Body of pancreas (tissue), 4 donors: ENCODE results near the gene TENM3. TPM values are rescaled to one million over a fixed set of nuclear protein-coding genes. Genes with fewer than 3 reads are reported as not detected.
A peak's percentile ranks its signal among the peaks of the same experiment; 100 is the strongest.

Experiments
- ATAC-seq: fragments of 150-250 bp; one replicate; pipeline ENCODE4 v1.9.1; 2016
- DNase-seq, 4 donors: peaks; one replicate each; pipeline ENCODE4 v3.0.0-alpha.2; 2019
- H3K27ac ChIP-seq, 4 donors: fragments of 200-600 bp; sonication (generic); 1 replicate in 3 of 4; 2 replicates in 1 of 4; pipeline versions ENCODE4 v1.5.1 to v1.6.1; 2016 to 2019; ENCODE audit warnings: mild to moderate bottlenecking in 1 of 4, mixed read lengths in 1 of 4, moderate library complexity in 1 of 4
- H3K27me3 ChIP-seq, 2 donors: fragments of 200-600 bp; sonication (generic); one replicate each; pipeline ENCODE4 v1.6.0; 2016; ENCODE audit warnings: mild to moderate bottlenecking in 1 of 2
- H3K36me3 ChIP-seq, 2 donors: fragments of 200-600 bp; sonication (generic); replicated peaks in 1 of 2; 2 replicates each; pipeline ENCODE4 v1.5.1; 2016; ENCODE audit warnings: low read depth in 2 of 2; ENCODE audit not compliant: insufficient read depth in 1 of 2
- H3K4me1 ChIP-seq: fragments of 200-600 bp; sonication (generic); one replicate; pipeline ENCODE4 v1.6.0; 2016
- H3K4me3 ChIP-seq, 2 donors: fragments of 200-600 bp; sonication (generic); 1 replicate in 1 of 2; 2 replicates in 1 of 2; pipeline ENCODE4 v1.5.1; 2016 to 2019
- H3K9me3 ChIP-seq, 3 donors: fragments of 200-600 bp; sonication (generic); 1 replicate in 2 of 3; 2 replicates in 1 of 3; pipeline ENCODE4 v1.5.1; 2016
- CTCF ChIP-seq, 7 experiments: fragments of 450-650 bp in 4 of 7; fragments of 200-600 bp in 3 of 7; sonication (generic) in 3 of 7; IDR thresholded peaks; one replicate each; pipeline ENCODE4 v1.5.1; 2016 to 2019; ENCODE audit warnings: antibody characterized with exemption in 7 of 7
- POLR2A ChIP-seq, 3 donors: fragments of 450-650 bp; IDR thresholded peaks; one replicate each; pipeline ENCODE4 v1.6.1; 2016; ENCODE audit warnings: antibody characterized with exemption in 3 of 3, mild to moderate bottlenecking in 2 of 3
- WGBS, 2 donors: methylation state at CpG; one replicate each; pipeline ENCODE4 v1.1.5; 2017; 5-methylcytosine and 5-hydroxymethylcytosine counted together
- intact Hi-C: fragments of 100-400 bp; cut with DNase I; formaldehyde crosslinking; loops from one replicate; pipeline ENCODE4 v1.15.1; 2023
- total RNA-seq, 2 donors: library from RNA; depleted of rRNA; stranded (reverse); fragments of >200 nt; gene quantifications; one replicate each; pipeline ENCODE4 v1.1.0, GENCODE V29; 2016

TENM3 gene
- total RNA-seq, 2 donors from 2014 or later: 2.3 to 9.6 TPM

- WGBS, 2 donors: 1 to 4% methylated on average over 11 to 59 of the region's 113 CpGs
- H3K27ac ChIP-seq: peak overlapping the region in 3 of 4 donors; percentile 32 to 53 (median 37)
- no peaks in the 10 kb centered on the region for H3K9me3 ChIP-seq
- H3K27me3 ChIP-seq: peaks cover 0 to 7% of the 10 kb centered on the region in 2 donors
- H3K4me1 ChIP-seq: peaks cover 15% of the 10 kb centered on the region
- H3K4me3 ChIP-seq: peak overlapping the region; percentile 37 to 55
- ATAC-seq: peak; percentile 99
- no peaks in the 10 kb centered on the region for H3K36me3 ChIP-seq
- intact Hi-C loops: no loop called here
- peak; percentile 91 to 98 (median 94) for DNase-seq
- TF ChIP-seq POLR2A (IDR thresholded peaks at IDR 0.05) (peak; percentile 51 to 72 (median 57)), CTCF (IDR thresholded peaks at IDR 0.05) (no peak)
Observed at GRCh38 chr4:182448281-182449151, 205.3 kb downstream of the TENM3 start.

GRCh38 chr4:182449186-182449929 is 206.2 kb downstream of the TENM3 start:
- ATAC-seq: no peak
- H3K27ac ChIP-seq: peak overlapping the region in 3 of 4 donors; percentile 25 to 53 (median 32)
- TF ChIP-seq CTCF (IDR thresholded peaks at IDR 0.05) (no peak), POLR2A (IDR thresholded peaks at IDR 0.05) (no peak)
- H3K4me3 ChIP-seq: peak overlapping the region in 1 of 2 donors; percentile 21
- H3K27me3 ChIP-seq: peaks cover 0 to 7% of the 10 kb centered on the region in 2 donors
- H3K36me3 ChIP-seq: no peaks in the 10 kb centered on the region
- WGBS, 2 donors: 1 to 2% methylated on average over 14 to 31 of the region's 34 CpGs
- H3K9me3 ChIP-seq: no peaks in the 10 kb centered on the region
- H3K4me1 ChIP-seq: peaks cover 15% of the 10 kb centered on the region
- no peak for DNase-seq
- intact Hi-C loops: no loop called here

GRCh38 chr4:182449930-182450439 is 206.8 kb downstream of the TENM3 start:
- H3K27ac ChIP-seq: no peak overlapping the region
- no peaks in the 10 kb centered on the region for H3K9me3 ChIP-seq
- intact Hi-C loops: no loop called here
- 7 to 13% methylated on average over 4 of the region's 4 CpGs for WGBS, 2 donors
- H3K4me1 ChIP-seq: peaks cover 15% of the 10 kb centered on the region
- no peak for TF ChIP-seq CTCF (IDR thresholded peaks at IDR 0.05)
- TF ChIP-seq POLR2A (IDR thresholded peaks at IDR 0.05): no peak
- H3K36me3 ChIP-seq: no peaks in the 10 kb centered on the region
- peak overlapping the region in 1 of 2 donors; percentile 21 for H3K4me3 ChIP-seq
- DNase-seq (no peak), ATAC-seq (no peak)
- peaks cover 0 to 7% of the 10 kb centered on the region in 2 donors for H3K27me3 ChIP-seq

GRCh38 chr4:182451441-182451840 is 208.2 kb downstream of the TENM3 start:
- intact Hi-C loops: no loop called here
- DNase-seq (no peak), ATAC-seq (no peak)
- Histone ChIP-seq H3K4me3 (no peak overlapping the region), H3K9me3 (no peaks in the 10 kb centered on the region), H3K27ac (no peak overlapping the region), H3K36me3 (no peaks in the 10 kb centered on the region), H3K4me1 (peaks cover 15% of the 10 kb centered on the region), H3K27me3 (peaks cover 0 to 7% of the 10 kb centered on the region in 2 donors)
- TF ChIP-seq POLR2A (IDR thresholded peaks at IDR 0.05) (no peak), CTCF (IDR thresholded peaks at IDR 0.05) (no peak)
- 44 to 56% methylated on average over 4 of the region's 4 CpGs for WGBS, 2 donors
